ENCODE results near the gene KCNN1.
"Not testable (repeated sequence)": the region's sequence is repeated elsewhere in the genome, so short reads cannot be mapped to it uniquely, and the experiment has no call there.

Gene KCNN1

DNA sequence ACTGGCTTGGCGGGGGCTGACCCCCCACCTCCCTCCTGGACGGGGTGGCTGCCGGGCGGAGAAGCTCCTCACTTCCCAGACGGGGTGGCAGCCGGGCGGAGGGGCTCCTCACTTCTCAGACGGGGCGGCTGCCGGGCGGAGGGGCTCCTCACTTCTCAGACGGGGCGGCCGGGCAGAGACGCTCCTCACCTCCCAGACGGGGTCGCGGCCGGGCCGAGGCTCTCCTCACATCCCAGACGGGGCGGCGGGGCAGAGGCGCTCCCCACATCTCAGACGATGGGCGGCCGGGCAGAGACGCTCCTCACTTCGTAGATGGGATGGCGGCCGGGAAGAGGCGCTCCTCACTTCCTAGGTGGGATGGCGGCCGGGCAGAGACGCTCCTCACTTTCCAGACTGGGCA, 38.8 kb downstream of the KCNN1 start:
- H3K4me3 ChIP-seq (ENCODE audit: extremely low read depth, insufficient read depth, low read length, poor library complexity, severe bottlenecking); H3K27ac ChIP-seq (ENCODE audit: low read depth, low read length, severe bottlenecking); H3K9me3 ChIP-seq (ENCODE audit: control insufficient read depth, low read length); H3K4me1 ChIP-seq (ENCODE audit: control insufficient read depth, insufficient read depth, low read length, poor library complexity, severe bottlenecking): not testable (repeated sequence)
- peaks cover 12% of the 10 kb centered on the region for H3K36me3 ChIP-seq (ENCODE audit: control insufficient read depth, insufficient read depth, low read length)
- 95% methylated on average over 7 of the region's 35 CpGs; no CpG with 5 or more reads in 1 of the 2 experiments for WGBS, 2 experiments (ENCODE audit: insufficient coverage in 2 of 2)

DNA sequence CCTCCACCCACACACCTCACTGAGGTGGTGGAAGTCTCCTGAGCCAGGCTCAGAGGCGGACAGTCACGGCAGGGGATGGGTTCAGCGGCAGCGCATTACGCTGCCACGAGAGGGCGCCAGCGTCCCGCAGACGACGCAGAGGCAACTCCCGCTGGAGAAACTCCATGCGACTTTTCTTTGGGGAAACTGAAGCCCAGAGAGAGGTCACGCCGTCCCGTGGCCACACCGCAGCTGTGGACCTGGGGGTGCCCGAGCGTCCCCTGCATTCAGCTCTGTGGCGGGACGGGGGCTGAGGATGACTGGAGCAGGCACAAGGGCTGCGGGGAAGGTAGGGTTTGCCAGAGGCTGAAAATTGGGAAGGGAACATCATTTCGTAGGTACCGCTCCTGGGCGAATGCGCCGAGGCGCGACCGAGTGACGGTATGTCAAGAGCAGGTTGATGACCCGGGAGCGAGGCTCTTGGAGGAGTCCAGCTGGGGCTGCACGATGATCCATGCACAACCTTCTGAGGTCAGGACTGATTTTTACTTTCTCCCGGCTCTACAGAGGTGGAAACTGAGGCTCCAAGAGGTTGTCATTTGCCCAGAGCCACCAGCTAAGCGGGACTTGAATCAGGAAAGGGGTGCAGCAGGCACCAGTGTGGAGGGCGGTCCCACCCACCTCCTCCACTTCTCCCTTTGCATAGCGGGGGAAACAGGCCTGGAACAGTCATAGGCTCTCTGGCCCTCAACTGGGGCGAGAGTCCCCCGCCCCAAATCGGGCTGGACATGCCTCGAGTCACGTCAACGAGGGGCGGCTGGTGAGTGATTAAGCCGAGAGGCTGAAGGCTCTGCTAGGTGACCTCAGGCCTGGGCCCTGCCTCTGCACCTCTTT, 40.4 kb downstream of the KCNN1 start:
- H3K4me1 ChIP-seq (ENCODE audit: control insufficient read depth, insufficient read depth, low read length, poor library complexity, severe bottlenecking), result peaks cover 9% of the 10 kb centered on the region
- H3K36me3 ChIP-seq (ENCODE audit: control insufficient read depth, insufficient read depth, low read length), result peaks cover 12% of the 10 kb centered on the region
- no peak overlapping the region for H3K27ac ChIP-seq (ENCODE audit: low read depth, low read length, severe bottlenecking)
- WGBS, 2 experiments (ENCODE audit: insufficient coverage in 2 of 2), result 2 to 3% methylated on average over 36 to 41 of the region's 46 CpGs
- peak overlapping the region; percentile 38 for H3K4me3 ChIP-seq (ENCODE audit: extremely low read depth, insufficient read depth, low read length, poor library complexity, severe bottlenecking)
- H3K9me3 ChIP-seq (ENCODE audit: control insufficient read depth, low read length), result peaks cover 4% of the 10 kb centered on the region

DNA sequence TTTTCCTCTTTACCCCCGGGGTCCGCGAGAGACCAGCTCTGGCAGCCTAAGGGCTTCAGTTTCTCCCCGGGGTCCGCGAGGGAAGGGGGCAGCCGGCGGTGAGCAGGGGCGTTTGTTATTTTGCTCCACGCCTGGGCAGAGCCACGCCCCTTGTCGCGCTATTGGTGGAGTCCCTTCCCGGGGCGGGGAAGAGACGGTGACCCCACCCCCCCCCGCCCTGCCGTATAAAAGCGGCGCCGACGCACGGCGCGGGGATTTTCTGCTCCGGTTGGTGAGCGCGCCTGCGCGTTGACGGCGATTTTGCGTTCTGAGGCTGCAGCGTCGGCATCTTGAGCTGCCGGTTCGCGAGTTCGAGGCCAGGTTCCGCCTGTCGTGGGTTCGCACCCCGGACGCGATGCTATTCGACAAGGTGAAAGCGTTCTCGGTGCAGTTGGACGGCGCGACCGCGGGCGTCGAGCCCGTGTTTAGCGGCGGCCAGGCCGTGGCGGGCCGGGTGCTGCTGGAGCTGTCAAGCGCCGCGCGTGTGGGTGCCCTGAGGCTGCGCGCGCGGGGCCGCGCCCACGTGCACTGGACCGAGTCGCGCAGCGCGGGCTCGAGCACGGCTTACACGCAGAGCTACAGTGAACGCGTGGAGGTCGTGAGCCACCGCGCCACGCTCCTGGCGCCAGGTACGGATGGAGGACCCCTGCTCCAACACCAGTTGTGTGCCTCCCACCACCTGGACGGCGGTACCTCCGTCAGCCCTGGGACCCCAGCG, 41.2 kb downstream of the KCNN1 start, which contains the start of gene ARRDC2:
Gene ARRDC2 (plus strand): TSS at position 254 of the 757 bp plus-strand sequence. CDS start 141 bp downstream, at position 395.
- H3K27ac ChIP-seq (ENCODE audit: low read depth, low read length, severe bottlenecking), result no peak within 1 kb of the TSS
- peaks cover 9% of the 10 kb centered on the region for H3K4me1 ChIP-seq (ENCODE audit: control insufficient read depth, insufficient read depth, low read length, poor library complexity, severe bottlenecking)
- 41 to 49% methylated on average over 77 to 80 of the region's 92 CpGs for WGBS, 2 experiments (ENCODE audit: insufficient coverage in 2 of 2)
- H3K4me3 ChIP-seq (ENCODE audit: extremely low read depth, insufficient read depth, low read length, poor library complexity, severe bottlenecking), result peak within 1 kb of the TSS; percentile 38
- peaks cover 12% of the 10 kb centered on the region for H3K36me3 ChIP-seq (ENCODE audit: control insufficient read depth, insufficient read depth, low read length)
- peaks cover 4% of the 10 kb centered on the region for H3K9me3 ChIP-seq (ENCODE audit: control insufficient read depth, low read length)

DNA sequence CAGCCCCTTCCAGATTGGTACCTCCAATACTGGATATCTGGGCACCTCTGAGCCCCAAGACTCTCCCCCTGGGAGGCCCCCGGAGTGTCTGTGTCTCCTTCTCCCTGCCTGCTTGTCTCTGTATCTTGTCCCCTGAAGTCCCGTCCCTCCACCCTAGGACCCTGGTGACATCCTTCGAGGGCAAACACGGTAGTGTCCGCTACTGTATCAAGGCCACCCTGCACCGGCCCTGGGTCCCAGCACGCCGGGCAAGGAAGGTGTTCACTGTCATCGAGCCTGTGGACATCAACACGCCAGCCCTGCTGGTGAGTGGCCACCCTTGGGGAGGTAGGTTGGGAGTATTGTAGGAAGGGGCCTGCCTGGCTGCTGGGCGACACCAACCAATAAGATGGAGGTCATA, 41.9 kb downstream of the KCNN1 start:
- 96 to 97% methylated on average over 8 to 11 of the region's 11 CpGs for WGBS, 2 experiments (ENCODE audit: insufficient coverage in 2 of 2)
- Histone ChIP-seq H3K36me3 (ENCODE audit: control insufficient read depth, insufficient read depth, low read length) (peaks cover 12% of the 10 kb centered on the region), H3K4me3 (ENCODE audit: extremely low read depth, insufficient read depth, low read length, poor library complexity, severe bottlenecking) (no peak overlapping the region), H3K27ac (ENCODE audit: low read depth, low read length, severe bottlenecking) (no peak overlapping the region), H3K9me3 (ENCODE audit: control insufficient read depth, low read length) (peaks cover 4% of the 10 kb centered on the region), H3K4me1 (ENCODE audit: control insufficient read depth, insufficient read depth, low read length, poor library complexity, severe bottlenecking) (peaks cover 9% of the 10 kb centered on the region)

DNA sequence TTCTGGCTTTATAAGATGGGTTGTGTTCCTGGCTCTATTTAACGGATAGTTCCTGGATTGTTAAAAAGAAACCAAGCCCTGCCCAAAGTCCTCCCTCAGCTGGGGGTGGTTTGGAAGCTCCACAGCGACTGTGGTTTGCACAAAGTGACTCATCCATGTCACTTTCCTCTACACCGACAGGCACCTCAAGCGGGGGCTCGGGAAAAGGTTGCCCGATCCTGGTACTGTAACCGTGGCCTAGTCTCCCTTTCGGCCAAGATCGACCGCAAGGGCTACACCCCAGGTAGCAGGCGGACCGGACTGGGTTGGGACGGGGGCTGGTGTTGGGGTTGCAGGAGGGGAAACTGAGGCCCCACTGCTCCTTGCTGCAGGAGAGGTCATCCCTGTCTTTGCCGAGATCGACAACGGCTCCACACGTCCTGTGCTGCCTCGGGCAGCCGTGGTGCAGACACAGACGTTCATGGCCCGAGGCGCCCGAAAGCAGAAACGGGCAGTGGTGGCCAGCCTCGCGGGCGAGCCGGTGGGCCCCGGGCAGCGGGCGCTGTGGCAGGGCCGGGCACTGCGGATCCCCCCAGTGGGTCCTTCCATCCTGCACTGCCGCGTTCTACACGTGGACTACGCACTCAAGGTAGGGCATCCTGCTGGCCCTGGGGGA, 42.6 kb downstream of the KCNN1 start:
- Histone ChIP-seq H3K36me3 (ENCODE audit: control insufficient read depth, insufficient read depth, low read length) (peaks cover 12% of the 10 kb centered on the region), H3K4me3 (ENCODE audit: extremely low read depth, insufficient read depth, low read length, poor library complexity, severe bottlenecking) (no peak overlapping the region), H3K9me3 (ENCODE audit: control insufficient read depth, low read length) (peaks cover 4% of the 10 kb centered on the region), H3K4me1 (ENCODE audit: control insufficient read depth, insufficient read depth, low read length, poor library complexity, severe bottlenecking) (peaks cover 9% of the 10 kb centered on the region), H3K27ac (ENCODE audit: low read depth, low read length, severe bottlenecking) (no peak overlapping the region)
- 94 to 96% methylated on average over 31 to 35 of the region's 37 CpGs for WGBS, 2 experiments (ENCODE audit: insufficient coverage in 2 of 2)

DNA sequence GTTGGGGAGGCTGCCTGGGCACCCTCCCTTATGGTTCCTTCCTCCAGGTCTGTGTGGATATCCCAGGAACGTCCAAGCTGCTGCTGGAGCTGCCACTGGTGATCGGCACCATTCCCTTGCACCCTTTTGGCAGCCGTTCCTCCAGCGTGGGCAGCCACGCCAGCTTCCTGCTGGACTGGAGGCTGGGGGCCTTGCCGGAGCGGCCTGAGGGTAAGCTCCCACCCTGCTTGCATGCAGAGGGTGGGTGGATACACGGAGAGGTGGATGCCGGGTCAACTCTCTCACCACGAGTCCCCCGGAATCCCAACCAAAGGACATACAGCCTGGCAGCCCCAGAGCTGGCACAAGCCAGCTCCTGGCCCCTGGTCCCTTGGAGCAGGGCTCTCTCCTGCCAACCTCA, 43.2 kb downstream of the KCNN1 start:
- peaks cover 12% of the 10 kb centered on the region for H3K36me3 ChIP-seq (ENCODE audit: control insufficient read depth, insufficient read depth, low read length)
- no peak overlapping the region for H3K4me3 ChIP-seq (ENCODE audit: extremely low read depth, insufficient read depth, low read length, poor library complexity, severe bottlenecking)
- peaks cover 4% of the 10 kb centered on the region for H3K9me3 ChIP-seq (ENCODE audit: control insufficient read depth, low read length)
- no peak overlapping the region for H3K27ac ChIP-seq (ENCODE audit: low read depth, low read length, severe bottlenecking)
- H3K4me1 ChIP-seq (ENCODE audit: control insufficient read depth, insufficient read depth, low read length, poor library complexity, severe bottlenecking), result peaks cover 9% of the 10 kb centered on the region
- WGBS, 2 experiments (ENCODE audit: insufficient coverage in 2 of 2), result 96 to 97% methylated on average over 11 of the region's 11 CpGs

DNA sequence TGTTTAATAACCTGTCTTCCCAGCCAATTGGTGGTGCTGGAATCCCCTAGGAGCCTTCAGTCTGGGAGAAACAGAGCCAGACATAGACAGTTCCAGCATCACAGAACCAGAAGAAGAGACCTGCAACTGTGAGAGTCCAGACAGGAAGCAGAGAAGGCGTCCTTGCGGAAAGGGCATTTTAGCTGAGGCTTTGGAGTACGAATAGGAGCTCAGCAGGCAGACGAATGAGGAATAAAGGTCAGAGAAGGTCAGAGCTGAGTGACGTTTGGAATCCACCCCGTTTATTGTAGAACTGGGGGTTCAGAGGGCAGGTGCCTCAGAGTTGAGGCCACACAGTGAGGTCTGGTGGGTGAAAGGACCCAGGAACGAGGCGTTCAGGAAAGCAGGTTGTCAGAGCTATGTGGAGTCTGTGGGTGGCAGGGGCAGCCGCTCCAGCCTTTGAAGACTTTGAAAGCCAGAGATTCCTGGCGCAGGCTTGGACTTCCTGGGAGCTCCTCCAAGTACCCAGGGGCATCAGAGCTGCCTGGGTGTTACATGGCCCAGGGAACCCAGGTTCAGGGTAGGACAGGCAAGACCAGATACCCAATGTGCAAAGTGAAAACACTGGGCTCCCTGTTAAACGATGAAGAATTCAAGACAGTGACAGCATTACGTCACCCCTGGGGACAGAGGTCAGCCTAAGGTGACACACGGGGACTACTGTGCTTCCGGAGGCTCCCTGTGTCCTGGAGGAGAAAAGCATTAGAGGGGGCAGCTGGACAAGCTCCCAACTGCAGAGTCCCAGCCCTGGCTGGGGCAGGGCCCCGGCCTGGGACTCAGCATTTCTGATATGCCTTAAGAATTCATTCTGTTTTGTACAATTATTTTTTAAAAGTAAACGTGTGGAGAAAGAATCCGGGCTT, 46.6 kb downstream of the KCNN1 start:
- H3K4me1 ChIP-seq (ENCODE audit: control insufficient read depth, insufficient read depth, low read length, poor library complexity, severe bottlenecking), result peaks cover 6% of the 10 kb centered on the region
- H3K4me3 ChIP-seq (ENCODE audit: extremely low read depth, insufficient read depth, low read length, poor library complexity, severe bottlenecking), result no peak overlapping the region
- no peak overlapping the region for H3K27ac ChIP-seq (ENCODE audit: low read depth, low read length, severe bottlenecking)
- H3K9me3 ChIP-seq (ENCODE audit: control insufficient read depth, low read length), result no peaks in the 10 kb centered on the region
- peaks cover 12% of the 10 kb centered on the region for H3K36me3 ChIP-seq (ENCODE audit: control insufficient read depth, insufficient read depth, low read length)
- WGBS, 2 experiments (ENCODE audit: insufficient coverage in 2 of 2), result 78 to 80% methylated on average over 15 to 16 of the region's 17 CpGs

DNA sequence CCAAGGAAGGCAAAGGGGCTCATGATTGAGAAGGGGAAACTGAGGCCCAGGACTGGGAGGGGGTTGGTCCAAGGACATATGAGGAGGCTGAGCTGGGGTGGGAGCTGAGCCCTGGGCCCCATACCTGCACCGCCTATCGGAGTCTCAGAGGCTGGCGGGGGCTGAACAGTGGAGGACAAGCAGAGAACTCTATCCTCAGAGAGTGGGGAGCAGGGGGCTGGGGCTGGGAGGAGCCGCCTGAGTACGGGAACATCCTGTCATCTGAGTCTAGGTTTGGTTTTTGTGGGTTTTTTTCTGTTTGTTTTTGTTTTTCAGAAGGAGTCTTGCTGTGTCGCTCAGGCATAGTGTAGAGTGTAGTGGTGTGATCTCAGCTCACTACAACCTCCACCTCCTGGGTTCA, 47.3 kb downstream of the KCNN1 start:
- Histone ChIP-seq H3K27ac (ENCODE audit: low read depth, low read length, severe bottlenecking) (no peak overlapping the region), H3K9me3 (ENCODE audit: control insufficient read depth, low read length) (no peaks in the 10 kb centered on the region), H3K36me3 (ENCODE audit: control insufficient read depth, insufficient read depth, low read length) (peaks cover 12% of the 10 kb centered on the region), H3K4me3 (ENCODE audit: extremely low read depth, insufficient read depth, low read length, poor library complexity, severe bottlenecking) (no peak overlapping the region), H3K4me1 (ENCODE audit: control insufficient read depth, insufficient read depth, low read length, poor library complexity, severe bottlenecking) (peaks cover 3% of the 10 kb centered on the region)
- 80 to 92% methylated on average over 3 to 5 of the region's 6 CpGs for WGBS, 2 experiments (ENCODE audit: insufficient coverage in 2 of 2)

DNA sequence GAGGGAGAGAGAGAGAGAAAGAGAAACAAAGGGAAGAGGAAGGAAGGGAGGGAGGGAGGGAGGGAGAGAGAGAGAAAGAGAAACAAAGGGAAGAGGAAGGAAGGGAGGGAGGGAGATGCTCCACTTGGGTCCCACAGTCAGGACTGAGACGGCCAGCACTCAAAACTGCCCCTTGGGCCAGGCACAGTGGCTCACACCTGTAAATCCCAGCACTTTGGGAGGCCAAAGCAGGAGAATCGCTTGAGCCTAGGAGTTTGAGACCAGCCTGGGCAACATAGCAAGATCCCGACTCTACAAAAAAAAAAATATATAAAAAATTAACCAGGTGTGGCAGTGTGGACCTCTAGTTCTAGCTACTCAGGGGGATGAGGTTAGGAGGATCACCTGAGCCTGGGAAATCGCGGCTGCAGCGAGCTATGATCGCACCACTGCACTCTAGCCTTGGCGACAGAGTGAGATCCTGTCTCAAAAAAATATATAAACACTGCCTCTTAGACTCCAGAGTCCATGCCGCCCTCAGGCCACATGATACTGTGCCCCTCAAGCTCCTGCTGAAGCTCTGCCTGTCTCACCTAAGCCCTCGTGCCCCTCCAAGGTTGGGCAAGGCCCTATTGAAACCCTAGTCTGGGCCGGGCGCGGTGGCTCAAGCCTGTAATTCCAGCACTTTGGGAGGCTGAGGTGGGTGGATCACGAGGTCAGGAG, 49.5 kb downstream of the KCNN1 start:
- Histone ChIP-seq H3K4me1 (ENCODE audit: control insufficient read depth, insufficient read depth, low read length, poor library complexity, severe bottlenecking) (no peaks in the 10 kb centered on the region), H3K27ac (ENCODE audit: low read depth, low read length, severe bottlenecking) (no peak overlapping the region), H3K9me3 (ENCODE audit: control insufficient read depth, low read length) (no peaks in the 10 kb centered on the region), H3K4me3 (ENCODE audit: extremely low read depth, insufficient read depth, low read length, poor library complexity, severe bottlenecking) (no peak overlapping the region), H3K36me3 (ENCODE audit: control insufficient read depth, insufficient read depth, low read length) (no peaks in the 10 kb centered on the region)
- 87 to 91% methylated on average over 9 to 13 of the region's 14 CpGs for WGBS, 2 experiments (ENCODE audit: insufficient coverage in 2 of 2)

Data from mesodermal cell (in vitro differentiated cells).